SK-N-DZ (cell line): ENCODE results near the gene SYT2.
"Not testable (repeated sequence)": the region's sequence is repeated elsewhere in the genome, so short reads cannot be mapped to it uniquely, and the experiment has no call there.

Experiments
- DNase-seq: peaks from one replicate; pipeline ENCODE4 v3.0.0-alpha.2; 2015; ENCODE audit warnings: low spot score

The SYT2 gene

GRCh38 chr1:202546796-202547195 lies 163.5 kb downstream of the SYT2 start:
- DNase-seq: not testable (repeated sequence)

GRCh38 chr1:202546377-202546776 lies 163.9 kb downstream of the SYT2 start:
- not testable (repeated sequence) for DNase-seq

- not testable (repeated sequence) for DNase-seq
These were observed 164.5 kb downstream of the SYT2 start for GRCh38 chr1:202545647-202546303.

GRCh38 chr1:202544766-202545449 lies 165.3 kb downstream of the SYT2 start:
- DNase-seq: not testable (repeated sequence)

- not testable (repeated sequence) for DNase-seq
These were observed 166.7 kb downstream of the SYT2 start for GRCh38 chr1:202543537-202543936.

- DNase-seq: not testable (repeated sequence)
These were observed 167.8 kb downstream of the SYT2 start for GRCh38 chr1:202542415-202542814.

GRCh38 chr1:202540858-202541257 lies 169.4 kb downstream of the SYT2 start:
- not testable (repeated sequence) for DNase-seq
